ENCODE results near the gene CAPN15. TPM values are rescaled to one million over a fixed set of nuclear protein-coding genes. Genes with fewer than 3 reads are reported as not detected.
"Not testable (repeated sequence)": the region's sequence is repeated elsewhere in the genome, so short reads cannot be mapped to it uniquely, and the experiment has no call there.

Gene CAPN15
- total RNA-seq, 1 donor from 2014 or later = 35.2 TPM

- DNase-seq (ENCODE audit: low spot score) = no peak
- no peak for ATAC-seq
- intact Hi-C loops (cut with DNase I) = no loop called here
These were observed 24.1 kb upstream of the CAPN15 start for GRCh38 chr16:503150-504071.

DNA sequence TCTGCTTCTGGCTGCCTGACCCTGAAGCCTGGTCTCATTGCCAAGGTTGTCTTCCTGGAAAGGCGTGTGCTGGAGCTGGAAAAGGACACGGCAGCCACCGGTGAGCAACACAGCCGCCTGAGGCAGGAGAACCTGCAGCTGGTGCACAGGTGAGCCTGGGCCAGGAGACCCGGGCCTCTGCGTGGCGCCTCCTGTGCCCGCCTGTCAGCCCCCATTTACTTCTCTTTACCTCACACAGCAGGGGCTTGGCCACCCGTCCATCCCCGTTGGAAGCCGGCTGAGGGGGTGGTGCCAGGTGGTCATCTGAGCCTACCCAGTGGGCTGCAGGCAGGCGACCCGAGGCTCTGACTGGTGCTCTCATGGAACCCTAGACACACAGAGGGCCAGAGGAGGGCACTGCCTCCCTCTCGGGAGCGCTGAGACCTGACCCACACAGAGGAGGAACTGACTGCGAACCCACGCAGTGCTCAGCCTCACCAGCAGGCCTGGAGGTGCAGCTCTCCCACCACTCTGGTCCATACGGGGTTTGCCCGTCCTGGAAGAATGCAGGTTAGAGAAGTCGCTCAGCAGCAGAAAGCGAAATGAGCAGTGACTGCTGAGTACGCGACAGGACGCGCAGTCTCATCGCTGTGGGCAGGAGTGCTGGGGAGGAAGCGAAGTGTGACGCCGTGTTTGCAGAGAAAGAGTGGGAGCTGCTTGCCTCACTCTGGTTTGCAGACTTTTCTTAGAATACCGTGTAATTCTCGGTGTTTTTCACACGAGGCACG is 21.9 kb upstream of the CAPN15 start:
- DNase-seq (ENCODE audit: low spot score) (no peak), ATAC-seq (no peak)
- intact Hi-C loops (cut with DNase I) = no loop called here

DNA sequence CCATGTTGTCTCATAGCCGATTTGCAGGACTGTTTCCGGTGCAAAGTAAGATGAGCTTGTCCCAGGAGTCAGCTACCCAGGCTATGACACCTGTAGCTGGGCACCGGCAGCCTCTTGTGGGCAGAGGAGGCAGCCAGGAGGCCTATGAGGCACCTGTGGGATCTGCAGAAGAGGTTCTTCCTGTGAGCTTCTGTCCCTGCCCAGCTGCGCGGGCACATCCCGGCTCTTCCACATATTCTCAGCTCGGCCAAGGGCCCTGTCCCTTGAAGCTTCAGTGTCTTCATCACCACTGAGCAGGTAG is 21.3 kb upstream of the CAPN15 start:
- intact Hi-C loops (cut with DNase I) = no loop called here
- ATAC-seq (no peak), DNase-seq (ENCODE audit: low spot score) (no peak)

DNA sequence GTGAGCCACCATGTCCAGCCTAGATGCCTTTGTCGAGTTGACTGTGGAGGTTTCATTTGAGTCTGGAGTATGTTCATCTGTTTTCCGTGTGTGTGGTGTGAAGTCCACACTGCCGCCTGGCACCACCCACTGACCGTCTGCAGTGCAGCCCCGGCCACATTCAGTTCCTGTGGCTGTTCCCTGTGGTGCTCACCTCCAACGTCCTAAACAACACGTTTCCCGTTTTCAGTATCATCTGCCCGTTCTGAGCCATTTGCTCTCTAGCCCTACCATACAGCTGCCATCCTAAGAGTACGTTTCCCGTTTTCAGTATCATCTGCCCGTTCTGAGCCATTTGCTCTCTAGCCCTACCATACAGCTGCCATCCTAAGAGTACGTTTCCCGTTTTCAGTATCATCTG is 20.0 kb upstream of the CAPN15 start:
- DNase-seq (ENCODE audit: low spot score); intact Hi-C loops (cut with DNase I); ATAC-seq: not testable (repeated sequence)

GRCh38 chr16:507996-508395 is 19.5 kb upstream of the CAPN15 start:
- DNase-seq (ENCODE audit: low spot score) (no peak), ATAC-seq (no peak)
- intact Hi-C loops (cut with DNase I) = no loop called here

DNA sequence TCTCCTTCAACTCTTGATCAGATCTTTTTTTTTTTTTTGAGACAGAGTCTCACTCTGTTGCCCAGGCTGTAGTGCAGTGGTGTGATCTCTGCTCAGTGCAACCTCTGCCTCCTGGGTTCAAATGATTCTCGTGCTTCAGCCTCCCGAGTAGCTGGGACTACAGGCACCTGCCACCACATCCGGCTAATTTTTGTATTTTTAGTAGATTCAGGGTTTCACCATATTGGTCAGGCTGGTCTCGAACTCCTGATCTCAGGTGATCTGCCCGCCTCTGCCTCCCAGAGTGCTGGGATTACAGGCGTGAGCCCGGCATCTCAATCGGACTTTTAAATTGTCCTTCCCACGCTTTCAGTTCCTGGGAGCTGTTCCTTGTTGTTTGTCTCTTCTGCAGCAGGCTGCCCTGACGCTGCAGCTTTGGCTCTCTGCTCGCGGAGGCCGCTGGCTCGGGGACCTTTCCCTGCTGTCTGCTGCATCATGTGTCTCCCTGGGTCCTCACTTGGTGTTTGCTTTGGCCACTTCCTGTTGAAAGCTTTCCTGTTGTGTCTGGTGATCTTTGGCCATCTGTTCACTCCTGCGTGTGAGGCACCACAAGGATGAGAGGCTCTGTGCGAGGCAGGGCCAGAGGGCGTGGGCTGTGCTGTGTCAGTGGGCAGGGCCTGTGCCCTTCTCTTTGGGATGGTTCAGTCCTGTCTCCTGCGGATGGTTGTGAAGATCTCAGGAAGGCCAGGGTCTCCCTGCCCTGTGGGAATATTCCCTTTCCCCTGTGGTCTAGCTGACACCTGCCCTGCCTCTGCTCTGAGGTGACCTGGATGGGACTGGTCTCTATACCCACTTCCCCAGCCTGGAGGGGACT is 18.4 kb upstream of the CAPN15 start:
- intact Hi-C loops (cut with DNase I) = no loop called here
- peak; percentile 53 for ATAC-seq
- no peak for DNase-seq (ENCODE audit: low spot score)

GRCh38 chr16:510066-510825 is 17.3 kb upstream of the CAPN15 start:
- intact Hi-C loops (cut with DNase I) = no loop called here
- DNase-seq (ENCODE audit: low spot score) (no peak), ATAC-seq (no peak)

- ATAC-seq (no peak), DNase-seq (ENCODE audit: low spot score) (no peak)
- intact Hi-C loops (cut with DNase I) = no loop called here
These were observed 14.7 kb upstream of the CAPN15 start for GRCh38 chr16:512802-513201.

GRCh38 chr16:513950-514349 is 13.6 kb upstream of the CAPN15 start:
- DNase-seq (ENCODE audit: low spot score) (no peak), ATAC-seq (no peak)
- intact Hi-C loops (cut with DNase I) = no loop called here

- no peak for DNase-seq (ENCODE audit: low spot score)
- ATAC-seq = no peak
- intact Hi-C loops (cut with DNase I) = no loop called here
These were observed 12.2 kb upstream of the CAPN15 start for GRCh38 chr16:515175-515938.

GRCh38 chr16:515939-516226 is 11.6 kb upstream of the CAPN15 start:
- ATAC-seq (peak; percentile 14), DNase-seq (ENCODE audit: low spot score) (no peak)
- intact Hi-C loops (cut with DNase I) = no loop called here

DNA sequence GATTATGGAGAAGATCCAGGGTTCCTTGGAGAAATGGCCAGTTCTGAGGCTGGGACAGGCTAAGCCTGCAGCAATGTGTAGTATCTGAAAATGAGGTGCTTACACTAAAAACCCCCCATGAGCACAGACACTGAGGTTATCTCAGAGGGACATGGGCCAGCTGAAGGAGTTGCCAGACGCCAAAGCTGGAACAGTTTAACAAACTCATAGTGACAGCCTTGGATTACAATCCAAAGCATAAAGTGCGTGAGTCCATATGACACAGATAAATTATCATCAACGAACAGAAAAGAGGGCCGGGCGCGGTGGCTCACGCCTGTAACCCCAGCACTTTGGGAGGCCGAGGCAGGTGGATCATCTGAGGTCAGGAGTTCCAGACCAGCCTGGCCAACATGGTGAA is 11.2 kb upstream of the CAPN15 start:
- no peak for DNase-seq (ENCODE audit: low spot score)
- no peak for ATAC-seq
- intact Hi-C loops (cut with DNase I) = no loop called here

DNA sequence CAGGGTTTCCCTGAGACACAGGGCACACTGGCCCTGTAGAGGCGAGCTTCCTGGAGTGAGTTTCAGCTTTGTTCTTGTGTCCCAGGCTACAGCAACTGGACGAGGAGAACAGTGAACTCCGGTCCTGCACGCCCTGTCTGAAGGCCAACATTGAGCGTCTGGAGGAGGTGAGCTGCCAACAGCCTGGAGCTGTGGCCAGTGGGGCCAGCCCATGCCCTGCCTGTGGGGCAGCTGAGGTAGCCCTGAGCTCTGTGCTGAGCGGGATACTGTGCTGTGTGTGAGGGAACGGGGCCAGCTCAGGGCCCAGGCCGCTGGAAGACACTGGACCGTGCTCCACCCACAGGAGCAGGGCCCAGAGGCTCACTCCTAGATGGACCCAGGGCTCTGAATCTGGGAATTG is 8.7 kb upstream of the CAPN15 start:
- no peak for DNase-seq (ENCODE audit: low spot score)
- intact Hi-C loops (cut with DNase I) = no loop called here
- no peak for ATAC-seq

- DNase-seq (ENCODE audit: low spot score) (no peak), ATAC-seq (no peak)
- intact Hi-C loops (cut with DNase I) = no loop called here
These were observed 8.1 kb upstream of the CAPN15 start for GRCh38 chr16:519425-519824.

GRCh38 chr16:519841-520687 is 7.4 kb upstream of the CAPN15 start:
- intact Hi-C loops (cut with DNase I) = no loop called here
- ATAC-seq (no peak), DNase-seq (ENCODE audit: low spot score) (no peak)

DNA sequence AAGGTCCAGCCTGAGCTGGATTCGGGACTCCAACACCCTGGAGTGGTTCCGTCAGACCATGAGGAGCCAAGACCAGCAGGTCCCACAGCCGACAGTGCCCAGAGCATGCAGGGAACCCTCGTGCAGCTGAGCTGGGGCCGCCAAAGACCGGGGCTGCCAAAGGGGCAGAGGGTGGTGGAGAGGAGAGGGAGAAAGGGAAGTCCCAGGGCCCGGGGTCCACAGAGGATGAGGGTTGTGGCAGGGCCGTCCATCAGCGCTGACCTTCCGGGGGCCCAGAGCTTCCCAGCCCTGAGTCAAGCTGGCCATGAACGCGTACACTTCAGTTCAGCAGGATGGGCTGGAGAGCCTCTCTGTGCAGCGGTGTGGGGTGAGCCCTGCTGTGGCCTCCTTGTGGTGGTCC is 6.7 kb upstream of the CAPN15 start:
- intact Hi-C loops (cut with DNase I) = no loop called here
- DNase-seq (ENCODE audit: low spot score) = no peak

DNA sequence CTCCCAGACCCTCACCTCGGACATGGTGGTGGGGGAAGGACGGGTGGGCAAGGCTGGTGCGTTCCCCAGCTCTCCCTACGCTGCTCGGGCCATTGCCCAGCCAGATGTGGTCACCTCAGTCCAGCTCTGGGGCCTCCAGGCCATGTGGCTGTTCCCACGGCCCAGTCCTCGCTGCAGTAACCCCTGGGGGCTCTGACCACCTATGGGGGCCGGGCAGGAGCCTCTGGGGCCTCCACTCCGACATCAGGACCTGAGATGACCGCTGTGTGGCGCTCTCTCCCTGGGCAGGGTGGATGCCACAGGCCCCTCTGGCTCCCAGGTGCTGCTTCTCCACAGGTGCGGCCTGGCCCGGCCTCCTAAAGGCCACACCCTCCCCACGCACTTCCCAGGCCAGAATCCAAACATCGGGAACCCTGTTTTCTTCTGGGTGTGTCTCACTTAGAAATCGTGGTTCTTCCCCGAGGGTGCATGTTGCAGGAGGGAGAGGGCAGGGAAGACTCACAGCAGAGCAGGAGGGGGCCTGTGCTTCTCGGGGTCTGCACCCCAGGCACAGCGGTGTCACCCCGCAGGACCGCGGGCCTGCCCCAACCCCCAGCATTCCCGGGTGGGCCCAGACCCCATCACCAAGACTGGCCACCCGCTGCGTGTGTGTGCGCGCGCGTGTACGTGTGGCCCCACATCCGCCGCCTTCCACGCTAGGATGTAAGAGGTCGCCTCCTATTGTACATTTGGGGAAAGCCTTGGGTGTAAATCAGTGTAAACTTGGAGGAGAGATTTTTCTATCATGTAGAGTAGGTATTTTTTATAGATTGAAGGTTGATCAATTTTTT is 5.9 kb upstream of the CAPN15 start:
- ATAC-seq (no peak), DNase-seq (ENCODE audit: low spot score) (no peak)
- intact Hi-C loops (cut with DNase I) = no loop called here

More for the DNA sequence above, 6.7 kb upstream of the CAPN15 start:
- ATAC-seq = no peak
